ENCODE results near the gene PDE6A. TPM values are rescaled to one million over a fixed set of nuclear protein-coding genes. Genes with fewer than 3 reads are reported as not detected.

PDE6A gene
- total and polyA plus RNA-seq, 2 of the 13 experiments (the other 11 are each of a cell fraction or from before 2014, with no cell fraction given): 0.01 TPM; not detected in 1

- TF ChIP-seq BCL6 (CRISPR knock-in tag; IDR thresholded peaks at IDR 0.05) (peak; percentile 79), ZNF383 (CRISPR knock-in tag; IDR thresholded peaks at IDR 0.05; ENCODE audit: borderline replicate concordance) (no peak), MIXL1 (CRISPR knock-in tag; IDR thresholded peaks at IDR 0.05) (no peak), ZNF326 (CRISPR knock-in tag; IDR thresholded peaks at IDR 0.05; ENCODE audit: borderline replicate concordance) (no peak), ZNF432 (CRISPR knock-in tag; IDR thresholded peaks at IDR 0.05; ENCODE audit: borderline replicate concordance) (no peak), HOXA5 (CRISPR knock-in tag; IDR thresholded peaks at IDR 0.05) (no peak), MAFF (IDR thresholded peaks at IDR 0.05; ENCODE audit: low read depth, low read length) (0 out of 2 replicates have a peak, but pooled peaks have one; percentile 25), E2F2 (CRISPR knock-in tag; IDR thresholded peaks at IDR 0.05; ENCODE audit: borderline replicate concordance) (no peak), XBP1 (CRISPR knock-in tag; IDR thresholded peaks at IDR 0.05) (no peak), ZNF790 (CRISPR knock-in tag; IDR thresholded peaks at IDR 0.05; ENCODE audit: borderline replicate concordance) (no peak), ZNF138 (CRISPR knock-in tag; IDR thresholded peaks at IDR 0.05; ENCODE audit: low read depth) (no peak), JUND (CRISPR knock-in tag; IDR thresholded peaks at IDR 0.05) (no peak), PHF21A (CRISPR knock-in tag; IDR thresholded peaks at IDR 0.05) (peak; percentile 33; the same call in 1 of the 2 replicates), ARID5B (CRISPR knock-in tag; IDR thresholded peaks at IDR 0.05) (0 out of 2 replicates have a peak, but pooled peaks have one; percentile 8), ETV6 (CRISPR knock-in tag; conservative IDR thresholded peaks at IDR 0.05) (no peak)
These were observed 13.3 kb upstream of the PDE6A start (continued) for GRCh38 chr5:149957855-149958254.
